Measurements from ENCODE around the gene HMGCS2.

Gene HMGCS2

DNA sequence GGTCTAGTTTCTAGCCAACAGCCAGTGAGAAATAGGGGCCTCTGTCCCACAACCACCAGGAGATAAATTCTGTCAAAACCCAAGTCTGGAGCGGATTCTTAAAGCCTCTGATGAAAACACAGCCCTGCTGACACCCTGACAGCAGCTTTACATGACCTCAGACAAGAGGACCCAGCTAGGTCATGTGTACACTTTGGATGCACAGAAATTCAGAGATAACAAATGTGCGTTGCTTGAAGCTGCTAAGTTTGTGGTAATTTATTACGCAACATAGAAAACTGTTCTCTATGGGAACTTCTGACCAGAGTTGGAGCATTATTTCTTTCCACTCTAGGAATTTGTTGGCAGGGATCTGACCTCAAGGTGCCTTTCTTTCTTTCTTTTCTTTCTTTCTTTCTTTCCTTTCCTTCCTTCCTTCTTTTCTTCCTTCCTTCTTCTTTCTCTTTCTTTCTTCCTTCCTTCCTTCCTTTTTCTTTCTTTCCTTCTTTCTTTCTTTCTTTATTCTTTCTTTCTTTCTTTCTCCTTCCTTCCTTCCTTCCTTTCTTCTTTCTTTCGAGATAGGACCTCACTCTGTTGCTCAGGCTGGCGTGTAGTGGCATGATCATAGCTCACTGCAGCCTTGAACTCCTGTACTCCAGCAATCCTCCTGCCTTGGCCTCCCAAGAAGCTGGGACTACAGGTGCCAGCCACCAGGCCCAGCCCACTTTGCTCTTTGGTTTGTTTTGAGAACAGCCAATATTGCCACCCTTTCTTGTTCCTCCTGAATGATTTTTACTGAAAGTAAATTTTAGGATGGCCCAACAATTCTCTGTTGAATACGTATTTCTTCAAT lies 14.9 kb upstream of the HMGCS2 start:
- TF ChIP-seq, protein P1, sequence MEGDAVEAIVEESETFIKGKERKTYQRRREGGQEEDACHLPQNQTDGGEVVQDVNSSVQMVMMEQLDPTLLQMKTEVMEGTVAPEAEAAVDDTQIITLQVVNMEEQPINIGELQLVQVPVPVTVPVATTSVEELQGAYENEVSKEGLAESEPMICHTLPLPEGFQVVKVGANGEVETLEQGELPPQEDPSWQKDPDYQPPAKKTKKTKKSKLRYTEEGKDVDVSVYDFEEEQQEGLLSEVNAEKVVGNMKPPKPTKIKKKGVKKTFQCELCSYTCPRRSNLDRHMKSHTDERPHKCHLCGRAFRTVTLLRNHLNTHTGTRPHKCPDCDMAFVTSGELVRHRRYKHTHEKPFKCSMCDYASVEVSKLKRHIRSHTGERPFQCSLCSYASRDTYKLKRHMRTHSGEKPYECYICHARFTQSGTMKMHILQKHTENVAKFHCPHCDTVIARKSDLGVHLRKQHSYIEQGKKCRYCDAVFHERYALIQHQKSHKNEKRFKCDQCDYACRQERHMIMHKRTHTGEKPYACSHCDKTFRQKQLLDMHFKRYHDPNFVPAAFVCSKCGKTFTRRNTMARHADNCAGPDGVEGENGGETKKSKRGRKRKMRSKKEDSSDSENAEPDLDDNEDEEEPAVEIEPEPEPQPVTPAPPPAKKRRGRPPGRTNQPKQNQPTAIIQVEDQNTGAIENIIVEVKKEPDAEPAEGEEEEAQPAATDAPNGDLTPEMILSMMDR (IDR thresholded peaks at IDR 0.05; ENCODE audit: low read depth, low read length): no peak
- no peak overlapping the region for H3K4me3 ChIP-seq (replicated peaks in 1 of 2; ENCODE audit: low read depth in 2 of 2, low read length in 2 of 2)
- DNase-seq (ENCODE audit: low read depth in 2 of 2): peak; percentile 12 to 85

DNA sequence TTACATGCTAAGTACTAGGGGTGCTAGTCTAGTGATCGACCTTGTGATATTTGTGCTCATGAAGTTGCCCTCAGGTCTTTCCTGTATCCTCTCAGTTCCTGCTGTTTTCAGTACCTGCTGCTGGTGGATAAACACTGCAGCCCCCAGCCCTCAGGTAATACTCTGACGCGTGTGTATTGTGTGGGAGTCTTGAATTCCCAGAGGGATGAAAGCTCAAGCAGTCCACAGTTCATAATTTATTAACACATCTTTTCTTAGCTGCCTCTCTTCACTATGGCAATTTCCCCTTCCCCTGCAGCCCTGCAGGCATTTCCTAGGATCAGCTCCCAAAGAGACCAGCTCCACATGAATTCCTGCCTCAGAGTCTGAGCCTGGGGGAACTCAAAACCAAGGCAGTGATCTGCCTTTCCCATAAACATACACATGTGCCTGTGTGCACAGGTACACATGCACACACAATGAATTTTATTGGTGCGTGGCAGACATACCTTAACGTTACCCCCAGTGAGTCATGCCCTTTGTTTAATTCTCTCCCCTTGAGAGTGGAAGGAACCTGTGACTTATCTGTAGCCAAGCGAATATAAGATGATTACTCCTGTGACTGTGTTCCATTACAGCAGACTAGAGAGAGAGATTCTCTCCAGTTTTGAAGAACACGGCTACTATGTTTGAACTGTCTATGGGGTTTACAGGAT lies 14.1 kb upstream of the HMGCS2 start:
- DNase-seq (ENCODE audit: low read depth in 2 of 2): no peak
- TF ChIP-seq, protein P1 (IDR thresholded peaks at IDR 0.05; ENCODE audit: low read depth, low read length): no peak
- H3K4me3 ChIP-seq (replicated peaks in 1 of 2; ENCODE audit: low read depth in 2 of 2, low read length in 2 of 2): no peak overlapping the region

DNA sequence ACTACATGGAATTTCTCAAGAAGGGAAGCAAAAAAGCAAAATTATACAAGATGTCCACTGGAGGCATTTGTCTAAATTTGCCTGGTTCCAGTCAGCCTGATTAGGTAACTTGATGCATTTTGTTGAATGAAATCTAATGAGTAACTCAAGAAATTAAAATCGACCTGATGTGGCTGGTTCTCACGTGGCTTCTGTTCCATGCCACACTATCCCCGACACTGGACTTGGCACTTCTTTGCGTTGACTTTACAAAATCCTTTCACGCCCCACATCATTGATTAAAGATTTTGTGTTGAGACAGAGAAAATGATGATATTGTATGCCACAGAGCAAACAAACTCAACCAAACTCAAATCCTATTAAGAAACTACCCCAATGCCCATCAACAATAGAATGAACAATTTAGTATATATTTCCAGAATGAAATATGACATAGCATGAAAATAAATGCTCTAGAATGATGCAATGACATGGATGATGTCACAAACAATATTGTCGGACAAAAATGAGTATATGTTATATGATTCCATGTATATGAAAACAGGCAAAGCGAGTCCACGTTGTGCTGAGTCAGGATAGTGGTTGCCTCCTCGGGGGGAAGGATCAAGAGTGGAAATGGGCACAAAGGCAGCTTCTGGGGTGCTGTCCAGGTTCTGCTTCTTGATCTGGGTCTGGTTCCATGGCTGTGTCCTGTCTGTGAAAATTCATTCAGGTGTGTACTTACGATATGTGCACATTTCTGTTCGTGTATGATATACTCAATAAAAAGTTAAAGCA lies 12.9 kb upstream of the HMGCS2 start:
- TF ChIP-seq, protein P1 (IDR thresholded peaks at IDR 0.05; ENCODE audit: low read depth, low read length): no peak
- no peak for DNase-seq (ENCODE audit: low read depth in 2 of 2)
- no peak overlapping the region for H3K4me3 ChIP-seq (replicated peaks in 1 of 2; ENCODE audit: low read depth in 2 of 2, low read length in 2 of 2)

DNA sequence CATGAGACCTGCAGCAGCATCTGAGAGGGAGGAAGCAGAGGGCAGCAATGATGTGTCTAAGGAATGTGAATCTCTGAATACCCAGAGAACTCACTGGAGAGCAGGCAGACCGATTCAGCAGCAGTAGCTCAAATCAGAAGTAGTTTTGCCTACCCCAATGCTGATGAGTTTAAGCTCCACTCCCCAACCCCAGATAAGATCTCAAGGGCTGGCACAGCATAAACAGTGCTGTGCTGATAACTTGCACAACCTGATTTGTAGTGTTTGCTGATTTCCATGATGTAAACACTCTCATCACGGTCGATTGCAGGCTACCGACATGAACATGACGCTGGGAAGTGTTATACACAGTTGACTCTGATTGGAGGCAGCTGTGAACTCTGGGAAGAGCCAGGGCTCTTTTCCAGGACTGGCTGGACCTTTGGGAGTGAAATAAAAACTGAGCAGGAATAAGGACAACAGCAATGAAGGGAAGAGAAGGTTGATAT lies 11.2 kb upstream of the HMGCS2 start:
- TF ChIP-seq, protein P1 (IDR thresholded peaks at IDR 0.05; ENCODE audit: low read depth, low read length): no peak
- peak; percentile 6 to 69 for DNase-seq (ENCODE audit: low read depth in 2 of 2)

DNA sequence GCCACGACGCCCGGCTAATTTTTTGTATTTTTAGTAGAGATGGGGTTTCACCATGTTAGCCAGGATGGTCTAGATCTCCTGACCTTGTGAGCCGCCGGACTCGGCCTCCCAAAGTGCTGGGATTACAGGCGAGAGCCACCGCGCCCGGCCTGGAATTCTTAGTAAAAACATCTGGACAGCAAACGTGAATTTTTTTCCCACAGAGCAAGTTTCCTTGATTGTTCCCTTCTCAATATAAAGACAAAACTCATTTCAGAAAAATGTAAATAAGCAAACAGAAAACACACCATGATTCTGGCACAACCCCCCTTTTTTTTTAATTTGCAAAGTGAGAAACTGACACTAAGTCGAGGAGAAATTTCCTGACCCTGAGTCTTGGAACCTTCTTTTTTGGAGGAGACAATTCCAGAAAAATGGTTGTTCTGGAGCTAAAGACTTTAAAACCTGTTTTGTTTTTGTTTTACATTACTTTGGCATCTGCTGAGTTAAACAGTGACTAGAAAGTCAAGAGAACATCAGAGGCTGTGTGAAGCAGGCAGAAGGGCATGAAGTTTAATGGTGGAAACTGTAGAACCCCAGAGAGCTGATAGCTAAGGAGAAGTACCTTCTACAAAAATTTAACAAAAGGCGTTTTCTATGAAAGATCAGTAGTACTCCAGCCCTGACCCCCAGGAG lies 10.3 kb upstream of the HMGCS2 start:
- H3K4me3 ChIP-seq (replicated peaks in 1 of 2; ENCODE audit: low read depth in 2 of 2, low read length in 2 of 2): no peak overlapping the region
- TF ChIP-seq, protein P1 (IDR thresholded peaks at IDR 0.05; ENCODE audit: low read depth, low read length): no peak
- DNase-seq (ENCODE audit: low read depth in 2 of 2): no peak

More for the DNA sequence above, 11.2 kb upstream of the HMGCS2 start:
- H3K4me3 ChIP-seq (replicated peaks in 1 of 2; ENCODE audit: low read depth in 2 of 2, low read length in 2 of 2): no peak overlapping the region

DNA sequence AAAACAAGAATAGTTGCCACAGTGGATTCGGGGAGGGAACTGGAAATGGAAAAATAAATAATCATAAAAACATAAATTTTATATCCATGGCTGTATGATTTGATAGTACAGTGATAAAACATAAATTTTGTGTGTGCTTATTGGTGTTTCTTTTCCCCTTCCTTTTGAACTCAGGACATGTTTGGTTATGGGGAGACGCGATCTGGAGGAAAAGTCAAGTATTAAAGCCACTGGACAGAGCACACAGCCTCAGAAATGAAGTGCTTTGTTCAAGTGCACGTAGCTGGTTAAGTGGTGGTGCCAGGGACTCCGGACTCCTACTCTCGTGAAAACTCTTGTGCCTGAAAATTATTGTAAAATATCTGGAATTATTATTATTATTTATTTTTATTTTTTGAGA lies 9.7 kb upstream of the HMGCS2 start:
- no peak for DNase-seq (ENCODE audit: low read depth in 2 of 2)
- no peak overlapping the region for H3K4me3 ChIP-seq (replicated peaks in 1 of 2; ENCODE audit: low read depth in 2 of 2, low read length in 2 of 2)
- TF ChIP-seq, protein P1 (IDR thresholded peaks at IDR 0.05; ENCODE audit: low read depth, low read length): no peak

Measured in cardiac fibroblast (primary cell).